NCI-H2227 treated with DMSO at 0.1 percent for 48 hours (cell line): ENCODE data around the gene MLYCD.

Experiments
- DNase-seq: peaks from one replicate; lab custom pipeline; 2025; lab: John Stamatoyannopoulos, UW

MLYCD gene

DNA sequence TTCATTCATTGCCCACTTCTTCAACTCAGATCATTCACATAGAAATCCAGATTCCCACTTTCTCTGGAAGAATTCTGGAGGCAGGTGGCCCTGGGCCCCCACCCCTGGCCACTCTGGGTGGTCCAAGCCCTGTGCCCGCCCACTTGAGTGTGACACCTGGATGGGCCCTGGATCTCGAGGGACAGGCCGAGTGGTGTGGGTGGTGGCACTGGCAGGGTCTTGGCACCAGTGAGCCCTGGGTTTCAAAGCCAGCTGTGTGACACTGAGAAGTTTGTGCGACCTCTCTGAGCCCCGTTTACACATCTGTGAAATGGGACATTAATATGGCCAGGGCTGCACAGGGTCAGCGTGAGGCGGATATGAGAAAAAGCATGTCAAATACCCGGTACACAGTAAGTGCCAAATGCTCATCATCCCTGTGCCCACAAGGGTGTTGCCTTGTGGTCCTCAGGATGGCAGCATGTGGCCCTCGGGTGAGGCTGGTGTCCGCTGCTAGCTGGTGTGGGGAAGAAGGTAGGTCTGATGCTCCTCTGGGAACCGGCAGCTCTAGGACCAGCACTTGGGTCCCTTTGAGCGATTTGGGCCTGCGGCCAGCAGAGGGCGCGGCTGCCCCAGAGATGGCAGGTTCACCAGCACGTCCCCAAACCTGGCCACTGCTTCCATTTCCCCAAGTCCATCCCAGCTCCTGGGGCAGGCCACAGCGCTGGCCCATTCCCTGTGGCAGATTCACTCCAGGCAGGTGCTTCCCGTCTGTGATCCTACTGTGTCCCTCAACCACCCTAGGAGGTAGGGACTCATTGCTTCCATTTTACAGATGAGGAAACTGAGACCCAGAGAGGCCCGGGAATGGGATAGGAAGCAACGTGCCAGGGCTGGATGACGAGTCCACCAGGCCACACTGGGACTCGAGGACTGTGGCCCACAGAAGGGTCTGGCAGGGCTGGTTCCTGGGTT lies 57.7 kb downstream of the MLYCD start:
- peak; percentile 32 for DNase-seq

DNA sequence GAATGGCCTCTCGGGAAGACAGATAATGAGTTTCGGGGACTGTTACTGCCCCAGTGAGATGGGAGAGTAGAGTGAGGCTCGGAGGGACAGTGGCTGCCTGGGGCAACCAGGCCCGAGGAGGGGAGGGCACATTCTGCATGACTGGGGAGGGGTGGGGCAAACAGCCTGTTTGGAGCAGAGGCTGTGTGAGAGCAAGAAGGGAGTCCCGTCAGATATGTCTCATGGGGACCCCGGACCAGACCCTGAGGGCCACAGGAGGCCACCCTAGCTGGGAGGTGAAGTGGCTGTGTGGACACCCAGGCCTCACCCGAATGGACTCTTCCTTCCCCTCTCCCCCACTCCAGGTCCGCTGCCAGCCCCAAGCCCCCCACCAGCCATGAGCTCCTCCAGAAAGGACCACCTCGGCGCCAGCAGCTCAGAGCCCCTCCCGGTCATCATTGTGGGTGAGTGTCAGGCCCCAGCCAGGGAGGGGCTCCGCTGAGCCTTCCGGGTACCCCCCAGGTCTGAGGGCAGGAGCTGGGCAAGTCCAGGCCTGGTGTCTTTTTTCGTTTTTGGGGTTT lies 58.5 kb downstream of the MLYCD start:
- DNase-seq, result no peak

- no peak for DNase-seq
Measured at GRCh38 chr16:83958137-83958845, 59.4 kb downstream of the MLYCD start.

DNA sequence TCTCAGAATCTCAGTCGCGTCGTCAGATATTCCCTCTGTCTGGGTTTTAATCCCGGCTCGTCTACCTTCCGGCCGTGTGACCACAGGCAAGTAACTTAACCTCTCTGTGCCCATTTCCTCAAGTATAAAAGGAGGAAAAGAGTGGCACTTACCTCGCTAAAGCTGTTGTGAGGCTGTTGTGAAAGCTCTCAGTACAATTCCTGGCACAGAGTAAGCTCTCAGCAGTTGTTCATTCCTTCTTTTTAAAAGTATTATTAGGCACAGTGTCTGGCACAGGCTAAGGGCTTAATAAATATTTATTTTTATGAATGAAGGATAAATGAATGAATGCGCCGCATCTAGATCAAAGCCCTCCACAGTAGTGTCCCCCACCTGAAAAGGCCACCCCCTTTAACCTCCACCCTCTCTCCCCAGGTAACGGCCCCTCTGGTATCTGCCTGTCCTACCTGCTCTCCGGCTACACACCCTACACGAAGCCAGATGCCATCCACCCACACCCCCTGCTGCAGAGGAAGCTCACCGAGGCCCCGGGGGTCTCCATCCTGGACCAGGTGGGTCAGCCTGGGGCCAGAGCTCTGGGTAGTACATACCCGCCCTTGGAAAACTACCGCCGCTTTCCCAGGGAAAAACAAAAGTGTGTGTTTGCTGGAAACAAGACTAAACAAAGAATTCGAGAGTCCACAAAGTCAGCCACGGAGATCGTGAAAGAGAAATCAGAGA lies 60.1 kb downstream of the MLYCD start:
- no peak for DNase-seq

DNA sequence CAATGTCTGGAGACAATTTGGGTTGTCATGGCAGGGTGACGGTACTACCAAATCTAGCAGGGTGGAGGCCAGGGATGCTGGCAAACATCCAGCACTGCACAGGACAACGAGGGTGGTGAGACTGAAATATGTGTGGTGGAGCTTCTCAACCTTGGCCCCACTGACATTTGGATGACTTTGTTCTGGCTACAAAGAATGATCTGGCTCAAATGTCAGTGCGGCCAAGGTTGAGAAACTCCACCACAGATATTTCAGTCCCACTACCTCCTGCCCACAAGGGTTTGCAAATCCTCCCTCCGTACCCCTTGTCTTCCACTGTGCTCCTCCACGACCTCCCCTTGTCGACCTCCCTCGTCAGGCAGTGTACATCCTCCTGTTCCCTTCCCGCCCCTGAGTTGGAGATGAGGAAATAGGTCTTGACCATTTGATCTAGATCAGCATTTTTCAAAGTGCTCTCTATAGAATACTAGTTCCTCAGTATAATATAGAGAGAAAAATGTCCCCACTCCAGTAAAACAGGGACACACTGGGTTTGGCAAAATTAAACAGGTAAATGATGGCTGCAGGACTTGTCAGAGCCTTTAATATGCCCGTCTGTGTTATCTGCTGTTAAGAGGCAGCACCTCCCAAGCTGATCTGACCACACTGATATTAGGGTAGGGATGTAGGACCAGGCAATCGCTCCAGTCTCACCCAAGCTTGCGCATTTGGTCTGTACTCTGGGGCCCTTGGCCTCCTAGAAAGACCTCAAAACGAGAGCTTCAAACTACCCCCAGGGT lies 60.9 kb downstream of the MLYCD start:
- DNase-seq, result no peak

GRCh38 chr16:83960521-83961249 lies 61.8 kb downstream of the MLYCD start:
- no peak for DNase-seq

DNA sequence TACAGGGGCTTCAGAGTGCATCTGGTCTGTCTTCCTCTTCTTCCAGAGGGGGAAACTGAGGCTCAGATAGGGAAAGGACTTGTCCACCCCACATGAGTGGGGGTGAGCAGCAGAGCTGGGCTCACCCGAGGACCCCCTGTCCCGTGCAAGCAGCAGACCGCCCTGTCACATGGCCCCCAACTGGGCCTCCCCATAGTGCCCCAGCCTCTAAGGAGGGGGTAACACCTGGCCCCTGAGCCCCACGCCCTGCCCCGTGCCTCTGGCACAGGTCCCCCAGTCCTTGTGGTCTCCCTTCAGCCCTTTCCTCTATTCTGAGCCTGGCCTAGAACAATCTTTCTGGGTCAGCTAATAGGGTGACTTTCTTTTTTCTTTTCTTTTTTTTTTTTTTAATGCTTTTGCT lies 62.7 kb downstream of the MLYCD start:
- no peak for DNase-seq

DNA sequence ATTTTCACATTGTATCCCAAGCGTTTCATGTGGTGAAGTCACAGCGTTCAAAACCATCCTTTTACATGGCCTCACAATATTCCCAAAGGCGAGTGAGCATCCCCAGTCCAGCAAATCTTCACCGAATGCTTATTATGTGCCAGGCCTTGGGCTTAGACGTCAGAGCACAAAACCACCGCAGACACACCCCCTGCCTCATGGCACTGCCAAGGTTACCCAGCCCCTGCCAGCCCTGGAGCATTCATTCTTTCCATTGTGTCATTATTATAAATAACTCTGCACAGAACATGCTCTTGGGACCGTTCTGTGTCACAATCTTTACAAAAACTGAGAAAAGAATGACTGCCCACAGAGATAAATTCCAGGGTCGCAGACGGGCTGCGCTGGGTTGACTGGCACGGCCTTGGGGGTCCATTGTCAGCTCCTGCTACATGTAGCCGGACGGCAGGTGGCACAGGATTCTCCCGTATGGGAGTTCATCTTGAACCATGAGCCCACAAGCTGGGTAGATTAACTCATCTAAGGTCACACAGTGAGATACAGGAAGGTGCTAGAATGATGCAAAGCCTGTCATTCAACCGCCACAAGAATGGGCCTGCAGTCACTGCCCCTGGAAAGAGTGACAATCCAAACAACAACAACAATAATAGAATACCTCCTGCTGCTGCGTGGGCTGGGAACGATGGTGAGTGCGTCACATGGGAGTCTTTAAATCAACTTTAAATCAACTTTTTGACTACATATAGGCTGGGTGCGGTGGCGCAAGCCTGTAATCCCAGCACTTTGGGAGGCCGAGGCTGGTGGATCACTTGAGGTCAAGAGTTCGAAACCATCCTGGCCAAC lies 64.6 kb downstream of the MLYCD start:
- DNase-seq, result no peak

- DNase-seq, result no peak
Measured at GRCh38 chr16:83964684-83965443, 65.9 kb downstream of the MLYCD start.

- no peak for DNase-seq
Measured at GRCh38 chr16:83965444-83966152, 66.7 kb downstream of the MLYCD start.

GRCh38 chr16:83966153-83966696 lies 67.3 kb downstream of the MLYCD start:
- DNase-seq, result no peak

DNA sequence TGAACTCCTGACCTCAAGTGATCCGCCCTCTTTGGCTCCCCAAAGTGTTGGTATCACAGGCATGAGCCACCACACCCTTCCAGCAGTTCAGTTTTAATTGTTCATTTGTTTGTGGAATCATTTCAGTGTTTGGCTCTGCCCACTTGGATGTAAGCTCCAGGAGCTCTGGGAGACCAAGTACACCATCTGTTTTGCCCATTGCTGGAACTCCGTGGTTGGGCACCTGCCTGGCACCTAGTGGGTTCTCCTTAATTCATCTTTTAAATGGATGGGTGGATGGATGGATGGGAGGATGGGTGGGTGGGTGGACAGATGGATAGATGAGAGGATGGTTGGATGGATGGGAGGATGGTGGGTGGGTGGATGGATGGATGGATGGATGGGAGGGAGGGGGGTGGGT lies 68.2 kb downstream of the MLYCD start:
- no peak for DNase-seq

GRCh38 chr16:83967838-83968305 lies 69.0 kb downstream of the MLYCD start, which contains the start of gene NECAB2:
Gene NECAB2, plus strand, starts transcription at chr16:83968244. Its CDS starts 405 bp downstream, at chr16:83968649.
- DNase-seq, result no peak

DNA sequence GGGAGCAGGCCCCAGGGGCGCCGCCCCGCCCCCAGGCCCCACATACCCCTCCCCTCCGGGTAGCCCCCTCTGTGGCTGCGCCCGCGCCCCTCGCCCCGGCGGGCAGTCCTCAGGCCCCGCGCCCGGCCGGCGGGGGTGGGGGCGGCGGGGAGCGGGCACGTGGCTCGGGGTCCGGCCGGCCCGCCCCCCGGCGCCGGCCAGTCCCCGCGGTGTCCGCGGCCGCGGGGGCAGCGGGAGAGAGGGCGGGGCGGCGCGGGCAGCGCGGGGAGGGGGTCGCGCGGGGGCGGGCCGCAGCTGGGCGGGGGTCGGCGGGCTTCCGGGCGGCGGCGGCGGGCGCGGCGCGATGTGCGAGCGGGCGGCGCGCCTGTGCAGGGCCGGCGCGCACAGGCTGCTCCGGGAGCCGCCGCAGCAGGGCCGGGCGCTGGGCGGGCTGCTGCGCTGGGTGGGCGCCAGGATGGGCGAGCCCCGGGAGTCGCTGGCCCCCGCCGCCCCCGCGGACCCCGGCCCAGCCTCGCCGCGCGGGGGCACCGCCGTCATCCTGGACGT lies 69.5 kb downstream of the MLYCD start:
- no peak for DNase-seq

DNA sequence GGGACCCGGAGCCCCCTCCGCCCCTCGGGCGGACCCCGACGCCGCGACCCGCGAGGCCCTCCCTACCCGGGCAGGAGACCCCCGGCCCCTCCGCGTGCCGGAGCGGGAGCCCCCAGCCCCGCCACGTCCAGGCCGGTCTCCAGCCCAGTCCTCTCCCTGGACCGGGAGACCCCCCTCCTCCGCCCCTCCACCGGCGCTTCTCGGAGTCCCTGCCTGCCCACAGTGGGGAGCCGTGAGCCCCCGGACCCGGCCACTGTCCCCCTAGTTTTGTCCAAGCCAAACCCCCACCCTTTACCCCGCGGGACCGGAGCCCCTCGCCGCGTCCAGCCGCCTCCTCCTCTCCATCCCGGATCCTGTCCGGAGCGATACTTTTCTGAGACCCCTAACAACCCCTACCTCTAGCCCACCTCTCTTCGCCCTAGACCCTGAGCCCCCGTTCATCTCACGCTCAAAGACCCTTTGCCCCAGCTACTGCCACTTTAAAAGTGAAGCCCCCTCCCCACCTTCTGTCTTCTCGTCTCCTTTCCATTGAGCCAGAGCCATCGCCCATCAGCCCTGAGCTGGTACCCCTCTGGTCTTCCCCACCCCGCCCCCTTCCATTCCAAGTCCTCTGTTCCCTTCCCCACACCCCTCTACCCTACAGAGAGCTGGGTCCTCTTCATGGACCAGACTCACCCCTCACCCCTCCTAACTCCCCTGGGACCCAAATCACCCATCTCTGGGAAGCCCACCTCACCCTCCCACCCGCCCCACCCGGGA lies 70.2 kb downstream of the MLYCD start:
- DNase-seq, result no peak

DNA sequence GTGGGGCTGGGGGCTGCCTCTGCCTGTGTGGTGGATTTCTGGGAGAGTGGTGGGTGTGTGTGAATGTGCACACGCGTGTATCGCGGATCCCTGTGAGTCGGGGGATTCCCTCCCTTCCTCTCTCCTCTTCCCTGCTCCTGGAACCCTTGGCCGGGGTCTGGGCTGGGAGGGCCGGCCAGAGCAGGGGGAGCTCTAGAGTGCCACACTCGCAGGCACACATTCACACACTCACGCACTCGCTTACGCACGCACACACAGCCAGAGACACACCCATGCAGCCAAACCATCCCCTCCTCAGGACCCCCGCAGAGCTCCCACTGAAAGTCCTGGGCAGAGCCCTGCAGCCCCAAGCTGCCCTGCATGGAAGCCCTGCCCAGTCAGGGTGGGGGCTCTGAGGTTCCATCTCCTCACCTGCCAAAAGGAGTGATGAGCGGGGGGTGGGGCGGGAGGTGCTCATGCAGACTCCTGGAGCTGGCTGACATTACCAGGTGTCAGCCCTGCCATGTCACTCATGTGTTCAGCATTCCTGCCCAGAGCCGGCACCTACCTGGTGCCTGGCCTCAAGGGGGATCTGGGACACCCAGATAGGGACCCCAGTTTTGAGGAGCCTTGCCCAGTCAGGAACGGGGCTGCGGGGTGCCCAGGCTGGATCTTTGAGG lies 71.0 kb downstream of the MLYCD start:
- no peak for DNase-seq
